A673 (cell line): ENCODE measurements around the gene CFAP46.

Source experiments
- EZH2 ChIP-seq: fragments of 200-600 bp; sonication (generic); IDR thresholded peaks from 2 replicates; pipeline ENCODE4 v1.6.1; 2017; ENCODE audit warnings: borderline replicate concordance, low read depth, mild to moderate bottlenecking, mixed read lengths, antibody characterized with exemption, low read length; ENCODE audit not compliant: poor library complexity, severe bottlenecking
- TF ChIP-seq, protein P1 (sequence below): fragments of 300-800, 200-600 bp; sonication (generic); conservative IDR thresholded peaks from 2 replicates; pipeline ENCODE4 v1.5.1; 2017; ENCODE audit warnings: low read depth, mild to moderate bottlenecking, antibody characterized with exemption, low read length, moderate library complexity, mixed read lengths

DNA sequence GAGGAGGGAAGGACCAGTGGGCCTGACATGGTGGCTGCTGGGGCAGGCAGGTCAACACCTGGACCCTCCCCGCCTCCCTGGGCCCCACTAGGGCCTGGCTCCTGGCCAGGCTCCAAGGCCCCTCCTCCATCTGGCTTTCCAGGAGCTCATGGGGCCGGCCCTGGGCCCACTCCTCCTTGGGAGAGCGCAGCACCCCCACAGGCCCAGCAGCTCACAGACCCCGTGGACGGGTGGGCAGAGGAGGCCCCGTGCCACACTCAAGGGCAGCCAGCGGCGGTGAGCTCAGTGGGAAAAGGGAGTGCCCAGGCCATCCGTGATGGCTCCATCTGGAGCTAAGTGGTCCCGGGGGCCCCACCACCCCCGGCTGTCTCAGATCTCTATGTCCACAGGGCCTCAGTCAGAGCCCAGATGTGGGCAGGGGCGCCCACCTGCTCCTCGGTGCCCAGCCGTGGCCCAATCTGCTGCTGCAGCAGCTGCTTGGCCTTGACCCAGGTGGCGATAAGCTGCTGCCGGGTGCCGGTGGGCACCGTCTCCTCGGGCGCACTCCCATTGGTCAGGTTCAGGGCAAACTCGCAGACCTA, 32.8 kb downstream of the CFAP46 start:
- TF ChIP-seq, protein P1, sequence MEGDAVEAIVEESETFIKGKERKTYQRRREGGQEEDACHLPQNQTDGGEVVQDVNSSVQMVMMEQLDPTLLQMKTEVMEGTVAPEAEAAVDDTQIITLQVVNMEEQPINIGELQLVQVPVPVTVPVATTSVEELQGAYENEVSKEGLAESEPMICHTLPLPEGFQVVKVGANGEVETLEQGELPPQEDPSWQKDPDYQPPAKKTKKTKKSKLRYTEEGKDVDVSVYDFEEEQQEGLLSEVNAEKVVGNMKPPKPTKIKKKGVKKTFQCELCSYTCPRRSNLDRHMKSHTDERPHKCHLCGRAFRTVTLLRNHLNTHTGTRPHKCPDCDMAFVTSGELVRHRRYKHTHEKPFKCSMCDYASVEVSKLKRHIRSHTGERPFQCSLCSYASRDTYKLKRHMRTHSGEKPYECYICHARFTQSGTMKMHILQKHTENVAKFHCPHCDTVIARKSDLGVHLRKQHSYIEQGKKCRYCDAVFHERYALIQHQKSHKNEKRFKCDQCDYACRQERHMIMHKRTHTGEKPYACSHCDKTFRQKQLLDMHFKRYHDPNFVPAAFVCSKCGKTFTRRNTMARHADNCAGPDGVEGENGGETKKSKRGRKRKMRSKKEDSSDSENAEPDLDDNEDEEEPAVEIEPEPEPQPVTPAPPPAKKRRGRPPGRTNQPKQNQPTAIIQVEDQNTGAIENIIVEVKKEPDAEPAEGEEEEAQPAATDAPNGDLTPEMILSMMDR, result no peak
- TF ChIP-seq EZH2, result no peak
